GM19467 (cell line): ENCODE results near the gene BNIP1.
"Not testable (repeated sequence)": the region's sequence is repeated elsewhere in the genome, so short reads cannot be mapped to it uniquely, and the experiment has no call there.

Experiments
- ATAC-seq: cut with Tn5 transposase; IDR thresholded peaks from one replicate; pipeline ENCODE4 v1.9.1; 2021; ENCODE audit warnings: mild to moderate bottlenecking, moderate library complexity; ENCODE audit not compliant: unreplicated experiment

BNIP1 gene

GRCh38 chr5:173144200-173145176 lies at the start of gene BNIP1:
BNIP1 (plus strand) TSS chr5:173144531; CDS start chr5:173144546, 15 bp downstream.
- ATAC-seq: peak; percentile 83

- no peak for ATAC-seq
These were observed 45.5 kb upstream of the BNIP1 start for GRCh38 chr5:173098787-173099186.

- ATAC-seq: no peak
These were observed 44.9 kb upstream of the BNIP1 start for GRCh38 chr5:173099461-173099860.

- ATAC-seq: no peak
These were observed 43.1 kb upstream of the BNIP1 start for GRCh38 chr5:173101245-173101644.

- ATAC-seq: no peak
These were observed 40.9 kb upstream of the BNIP1 start for GRCh38 chr5:173103411-173103810.

DNA sequence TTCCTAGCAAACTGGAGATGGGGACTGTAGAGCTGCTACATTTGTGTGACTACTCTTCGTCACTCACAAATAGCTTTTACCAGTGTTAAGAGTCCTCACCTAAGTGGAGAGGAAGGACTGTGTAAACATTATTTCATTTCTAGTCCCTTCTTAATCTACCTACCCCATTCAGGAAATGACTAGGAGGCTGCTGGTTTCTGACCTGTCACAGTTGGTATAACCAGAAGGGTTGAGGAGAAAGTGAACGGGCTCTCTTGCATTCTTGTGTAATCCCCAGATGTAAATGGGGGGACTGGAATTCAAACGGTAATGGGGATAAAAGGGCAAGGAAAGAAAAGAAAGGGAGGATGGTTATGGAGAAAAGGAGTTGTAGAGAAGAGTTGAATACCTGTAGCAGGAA lies 35.4 kb upstream of the BNIP1 start:
- ATAC-seq: no peak

DNA sequence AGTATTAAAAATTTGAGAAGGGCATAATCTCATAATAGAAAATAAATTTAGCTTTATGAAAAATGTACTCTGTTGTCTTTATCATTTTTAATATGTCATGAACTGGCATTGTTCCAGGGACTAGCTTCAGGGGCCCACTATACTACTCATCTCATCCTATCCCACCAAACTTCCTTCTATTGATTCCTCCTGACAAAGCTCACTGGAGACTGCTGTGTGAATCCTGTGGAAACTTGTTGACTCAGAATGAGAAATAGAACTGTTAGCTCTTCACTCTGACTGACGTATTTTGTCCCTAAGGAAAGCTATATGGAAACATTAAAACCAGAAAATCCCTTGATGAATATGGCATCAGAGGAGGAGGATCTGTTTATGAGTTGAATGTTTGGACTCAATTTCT lies 29.8 kb upstream of the BNIP1 start:
- ATAC-seq: no peak

DNA sequence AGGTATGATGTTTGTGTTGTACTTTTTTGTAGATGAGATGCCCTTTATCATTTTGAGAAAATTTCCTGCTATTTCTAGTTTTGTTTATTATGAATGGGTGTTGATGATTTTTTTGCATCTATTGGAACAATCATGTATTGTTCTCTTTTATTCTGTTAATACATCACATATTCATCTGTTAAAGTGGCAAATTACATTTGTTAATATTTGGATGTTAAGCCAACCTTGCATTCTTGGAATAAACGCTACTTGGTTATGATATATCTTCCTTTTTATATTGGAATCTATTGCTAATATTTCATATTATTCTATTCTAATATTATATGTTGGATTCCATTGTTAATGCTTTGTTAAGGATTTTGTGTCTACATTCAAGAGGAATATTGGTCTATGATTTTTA lies 24.6 kb upstream of the BNIP1 start:
- ATAC-seq: no peak

DNA sequence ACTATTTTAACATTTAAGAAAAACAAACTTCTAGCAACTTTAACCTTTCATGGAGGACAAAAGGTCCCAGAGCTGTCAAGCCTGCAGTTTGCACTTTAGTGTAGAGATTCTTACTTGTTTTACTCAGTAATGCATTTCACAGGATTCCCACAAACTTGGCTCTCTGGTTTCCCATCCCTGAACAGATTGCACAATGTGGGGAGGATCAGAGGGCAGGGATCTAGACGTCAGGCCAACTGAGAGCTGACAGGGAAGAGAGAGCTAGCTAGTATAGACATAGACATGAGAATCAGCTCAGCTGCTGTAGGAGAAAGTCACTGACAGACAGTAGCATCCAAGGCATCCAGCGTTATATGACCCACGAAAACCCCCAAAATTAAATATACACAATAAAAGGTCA lies 20.9 kb upstream of the BNIP1 start:
- ATAC-seq: no peak

GRCh38 chr5:173132166-173132565 lies 12.2 kb upstream of the BNIP1 start:
- not testable (repeated sequence) for ATAC-seq

DNA sequence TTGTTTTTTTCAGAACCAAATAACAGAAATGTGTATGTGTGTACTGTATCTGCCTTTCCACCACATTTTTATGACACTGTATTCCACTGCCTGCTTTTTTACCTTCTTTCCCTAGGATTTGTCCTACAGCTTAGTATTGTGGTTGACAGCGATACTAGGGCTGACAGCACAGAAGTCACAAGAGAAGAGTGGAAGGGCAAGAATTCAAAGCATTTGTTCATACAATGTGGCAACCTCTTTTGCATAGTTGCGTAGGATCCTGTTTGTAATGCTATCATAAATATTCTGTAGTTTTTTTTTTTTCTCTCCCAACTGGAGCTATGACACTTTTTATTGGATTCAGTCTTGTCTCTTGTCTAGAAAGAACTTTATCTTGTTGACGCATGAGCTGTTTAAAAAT lies 5.6 kb upstream of the BNIP1 start:
- no peak for ATAC-seq

DNA sequence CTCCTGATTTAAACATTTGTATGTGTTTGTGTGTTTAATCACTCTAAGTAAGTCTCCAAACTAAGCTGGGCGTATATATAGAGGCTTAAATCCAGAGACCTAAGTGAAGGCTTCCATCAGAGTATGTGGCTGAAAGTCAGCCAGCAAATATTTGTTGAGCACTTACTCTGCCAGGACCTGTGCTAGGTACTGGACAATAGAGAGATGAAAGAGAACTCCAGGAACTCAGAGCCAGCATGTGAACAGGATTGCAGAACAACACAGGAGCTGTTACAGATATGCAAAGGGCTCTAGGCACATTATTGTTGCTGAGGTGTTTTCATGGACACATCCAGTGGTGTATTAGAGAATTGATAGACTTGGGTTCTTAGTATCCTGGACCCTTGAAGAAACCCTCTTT lies 4.7 kb upstream of the BNIP1 start:
- ATAC-seq: no peak

- no peak for ATAC-seq
These were observed 3.6 kb upstream of the BNIP1 start for GRCh38 chr5:173140769-173141168.

DNA sequence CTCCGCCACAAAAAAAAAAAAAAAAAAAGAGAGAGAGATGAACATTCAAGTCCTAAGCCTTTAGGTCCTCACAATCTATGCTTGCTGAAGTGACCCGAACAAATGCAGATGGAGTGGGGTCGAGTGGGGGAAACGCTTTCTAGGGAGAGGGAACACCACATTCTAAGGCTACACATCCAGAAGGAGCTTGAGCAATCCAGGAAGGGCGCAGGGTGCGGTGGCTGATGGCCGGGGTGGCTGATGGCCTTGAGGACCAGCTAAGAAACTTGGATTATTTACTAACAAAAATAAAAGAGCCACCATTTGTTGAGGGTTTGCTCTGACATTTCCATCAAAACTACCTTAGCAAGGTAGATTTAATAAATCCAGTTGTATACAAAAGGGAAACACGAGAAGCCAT lies 764 bp upstream of the BNIP1 start:
- no peak for ATAC-seq

GRCh38 chr5:173148354-173148753 lies 4.0 kb downstream of the BNIP1 start:
- ATAC-seq: no peak

DNA sequence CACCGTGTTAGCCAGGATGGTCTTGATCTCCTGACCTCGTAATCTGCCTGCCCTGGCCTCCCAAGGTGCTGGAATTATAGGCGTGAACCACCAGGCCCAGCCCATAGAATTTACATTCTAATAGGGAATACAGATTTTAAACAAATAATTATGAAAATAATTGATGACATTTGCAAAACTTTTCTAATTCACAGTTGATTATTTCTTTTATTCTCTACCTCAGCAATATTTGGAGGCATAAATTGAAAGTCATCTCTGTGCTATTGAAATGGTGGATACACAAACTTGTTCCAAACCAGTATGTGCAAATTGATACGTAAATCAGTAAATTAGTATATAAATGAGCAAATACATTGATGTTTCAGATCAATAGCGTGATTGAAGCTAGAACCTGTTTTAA lies 8.2 kb downstream of the BNIP1 start:
- ATAC-seq: no peak

GRCh38 chr5:173153842-173154241 lies 9.5 kb downstream of the BNIP1 start:
- ATAC-seq: no peak

DNA sequence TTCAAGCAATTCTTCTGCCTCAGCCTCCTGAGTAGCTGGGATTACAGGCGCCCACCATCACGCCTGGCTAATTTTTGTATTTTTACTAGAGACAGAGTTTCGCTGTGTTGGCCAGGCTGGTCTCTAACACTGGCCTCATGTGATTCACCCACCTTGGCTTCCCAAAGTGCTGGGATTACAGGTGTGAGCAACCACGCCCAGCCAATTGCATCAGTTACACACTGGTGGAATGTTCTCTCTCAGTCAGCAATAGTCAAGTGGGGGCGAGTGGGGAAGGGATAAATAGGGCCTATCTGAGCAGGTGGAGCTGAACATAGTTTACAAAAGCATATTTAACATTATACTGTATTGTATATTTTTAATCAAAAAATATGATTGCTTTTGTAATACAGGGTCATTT lies 10.3 kb downstream of the BNIP1 start:
- ATAC-seq: not testable (repeated sequence)

- ATAC-seq: no peak
These were observed 11.6 kb downstream of the BNIP1 start for GRCh38 chr5:173155912-173156311.

- ATAC-seq: no peak
These were observed 14.0 kb downstream of the BNIP1 start for GRCh38 chr5:173158366-173158765.

DNA sequence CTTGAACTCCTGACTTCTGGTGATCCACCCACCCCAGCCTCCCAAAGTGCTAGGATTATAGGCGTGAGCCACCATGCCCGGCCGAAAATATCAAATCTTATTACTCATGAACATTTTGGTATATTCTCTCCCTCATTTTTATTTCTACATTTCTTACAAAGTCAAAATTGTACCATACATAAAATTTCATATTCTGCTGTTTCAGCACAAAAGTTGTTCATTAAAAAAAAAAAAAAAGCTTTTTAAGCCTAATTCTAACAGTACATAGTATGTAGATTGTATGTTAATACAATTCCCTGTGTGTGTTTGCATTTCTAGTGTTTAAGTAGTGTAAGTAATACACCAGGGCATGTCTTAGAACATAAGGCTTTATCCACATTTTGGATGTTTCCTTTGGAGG lies 14.9 kb downstream of the BNIP1 start:
- no peak for ATAC-seq

DNA sequence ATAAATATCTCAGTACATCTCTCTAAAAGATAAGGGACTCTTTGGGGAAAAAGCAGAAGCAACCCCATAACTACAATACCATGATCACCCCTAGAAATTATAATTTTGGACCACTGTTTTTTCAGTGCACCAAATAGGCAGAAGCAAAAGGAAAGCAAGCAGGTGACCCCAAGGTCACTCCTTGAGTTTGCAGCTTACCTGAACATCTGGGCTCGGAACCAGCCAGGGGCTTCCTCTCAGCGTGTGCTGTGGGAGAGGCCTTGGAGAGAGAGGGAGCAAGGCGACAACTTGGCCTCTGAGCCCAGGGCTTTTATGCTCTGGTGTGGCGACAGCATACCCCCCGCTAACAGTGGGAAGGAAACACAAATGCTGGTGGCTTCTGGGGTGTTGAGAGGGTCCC lies 16.8 kb downstream of the BNIP1 start:
- ATAC-seq: no peak

DNA sequence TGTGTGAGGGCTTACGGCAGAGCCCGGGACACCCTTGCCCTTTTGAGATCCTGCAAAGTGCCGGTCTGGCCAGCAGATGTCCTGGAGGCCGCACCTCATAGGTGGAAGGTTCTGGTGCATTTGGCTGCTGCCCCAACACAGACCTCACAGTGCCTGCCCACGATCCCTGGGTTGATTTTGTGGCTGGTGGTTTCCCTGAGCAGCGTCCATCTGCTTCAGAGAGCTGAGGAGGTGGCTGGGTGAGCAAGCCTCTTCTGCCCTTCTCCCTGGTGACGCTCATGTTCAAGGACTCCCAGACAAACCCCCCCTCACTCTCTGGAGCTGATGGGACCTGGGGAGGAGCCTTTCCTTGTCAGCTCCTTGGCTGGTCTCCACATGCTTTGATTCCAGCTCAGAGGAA lies 18.9 kb downstream of the BNIP1 start:
- ATAC-seq: no peak
